ENCODE data around the gene XRCC5. TPM values are rescaled to one million over a fixed set of nuclear protein-coding genes. Genes with fewer than 3 reads are reported as not detected.

The XRCC5 gene
- total and polyA plus RNA-seq, 10 of the 15 experiments (the other 5 are each of a cell fraction or from before 2014, with no cell fraction given), result 259 to 815 (median 530) TPM

- Histone ChIP-seq H3K4me3 (no peak overlapping the region), H3K27me3 (replicated peaks in 1 of 2; ENCODE audit: control insufficient read depth in 2 of 2, insufficient read depth in 2 of 2, low read length in 1 of 2) (no peaks in the 10 kb centered on the region), H3K9me3 (replicated peaks; ENCODE audit: control insufficient read depth, insufficient read depth, low read length) (no peaks in the 10 kb centered on the region), H3K79me2 (ENCODE audit: control insufficient read depth, insufficient read depth, low read length) (no peaks in the 10 kb centered on the region; the same call in none of the 2 replicates), H3K27ac (ENCODE audit: control insufficient read depth, insufficient read depth) (no peak overlapping the region), H4K20me1 (ENCODE audit: control insufficient read depth, insufficient read depth) (no peaks in the 10 kb centered on the region), H3K9ac (ENCODE audit: control insufficient read depth, insufficient read depth, low read length) (no peak overlapping the region), H2AFZ (ENCODE audit: control insufficient read depth, low read depth, low read length) (no peak overlapping the region), H3K36me3 (ENCODE audit: control insufficient read depth in 2 of 2, insufficient read depth in 2 of 2, low read length in 1 of 2) (peaks cover 11 to 60% of the 10 kb centered on the region in 2 experiments), H3K4me1 (ENCODE audit: control insufficient read depth, insufficient read depth, low read length) (no peaks in the 10 kb centered on the region), H3K4me2 (ENCODE audit: control insufficient read depth, insufficient read depth) (no peak overlapping the region)
- in situ Hi-C loops (cut with MboI), result no loop called here
- POLR2A ChIA-PET, result no interaction called here
- intact Hi-C loops (cut with micrococcal nuclease; ENCODE audit: unreplicated experiment), result no loop called here
- SMC1A ChIA-PET (ENCODE audit: uncharacterized antibody, unreplicated experiment), result interaction anchor here (0.9 to 4.4 kb wide), 5 partner anchors 11 to 33 kb away, joined by 3 to 19 read pairs (median 7); no protein-coding TSS in a partner anchor
- TF ChIP-seq POU2F2 (IDR thresholded peaks at IDR 0.05; ENCODE audit: borderline replicate concordance, low read depth, low read length) (no peak), POLR2A (IDR thresholded peaks at IDR 0.05; ENCODE audit: low read depth, low read length) (no peak), YBX1 (IDR thresholded peaks at IDR 0.05) (no peak)
- DNase-seq (ENCODE audit: low read depth, low spot score) (no peak), FAIRE-seq (no peak), ATAC-seq (no peak)
- WGBS (ENCODE audit: insufficient coverage, insufficient replicate concordance, low lambda C conversion rate, missing lambda C conversion rate), result 99% methylated on average over 3 of the region's 3 CpGs
- RAD21 ChIA-PET (ENCODE audit: unreplicated experiment), result no interaction called here
- BruUV-seq (replicated peaks), result no TSS peak
- CTCF ChIA-PET, result interaction anchor here (0.8 kb wide), 1 partner anchor 17 kb away, joined by 3 read pairs; no protein-coding TSS in a partner anchor
Measured at GRCh38 chr2:216171011-216171410, 61.9 kb downstream of the XRCC5 start.

- no peaks in the 10 kb centered on the region for H3K27me3 ChIP-seq (replicated peaks in 1 of 2; ENCODE audit: control insufficient read depth in 2 of 2, insufficient read depth in 2 of 2, low read length in 1 of 2)
- ATAC-seq, result no peak
- H2AFZ ChIP-seq (ENCODE audit: control insufficient read depth, low read depth, low read length), result no peak overlapping the region
- ChIA-PET POLR2A (interaction anchor here (0.6 to 1.3 kb wide), 2 partner anchors 9 to 137 kb away, joined by 3 read pairs; no protein-coding TSS in a partner anchor), CTCF (interaction anchor here (0.9 to 2.3 kb wide), 8 partner anchors 12 to 246 kb away, joined by 3 to 8 read pairs (median 4); no protein-coding TSS in a partner anchor), RAD21 (ENCODE audit: unreplicated experiment) (interaction anchor here (0.9 to 1.3 kb wide), 2 partner anchors 10 kb away, joined by 3 read pairs; no protein-coding TSS in a partner anchor), SMC1A (ENCODE audit: uncharacterized antibody, unreplicated experiment) (interaction anchor here (0.7 to 2.6 kb wide), 3 partner anchors 11 to 138 kb away, joined by 3 to 18 read pairs (median 4); no protein-coding TSS in a partner anchor)
- no peaks in the 10 kb centered on the region for H3K4me1 ChIP-seq (ENCODE audit: control insufficient read depth, insufficient read depth, low read length)
- H3K27ac ChIP-seq (ENCODE audit: control insufficient read depth, insufficient read depth), result no peak overlapping the region
- intact Hi-C loops (cut with micrococcal nuclease; ENCODE audit: unreplicated experiment) (no loop called here), in situ Hi-C loops (cut with MboI) (no loop called here)
- H3K9ac ChIP-seq (ENCODE audit: control insufficient read depth, insufficient read depth, low read length), result no peak overlapping the region
- 97% methylated on average over 7 of the region's 7 CpGs for WGBS (ENCODE audit: insufficient coverage, insufficient replicate concordance, low lambda C conversion rate, missing lambda C conversion rate)
- no peaks in the 10 kb centered on the region for H3K9me3 ChIP-seq (replicated peaks; ENCODE audit: control insufficient read depth, insufficient read depth, low read length)
- no peak overlapping the region for H3K4me2 ChIP-seq (ENCODE audit: control insufficient read depth, insufficient read depth)
- H3K79me2 ChIP-seq (ENCODE audit: control insufficient read depth, insufficient read depth, low read length), result peaks cover 8% of the 10 kb centered on the region
- H3K36me3 ChIP-seq (ENCODE audit: control insufficient read depth in 2 of 2, insufficient read depth in 2 of 2, low read length in 1 of 2), result peaks cover 10 to 55% of the 10 kb centered on the region in 2 experiments
- BruUV-seq (replicated peaks), result no TSS peak
- no peak for FAIRE-seq
- TF ChIP-seq CBX5 (IDR thresholded peaks at IDR 0.05; ENCODE audit: low read depth) (no peak), SMAD1 (IDR thresholded peaks at IDR 0.05; ENCODE audit: low read depth, partially characterized antibody) (no peak), CHD2 (IDR thresholded peaks at IDR 0.05; ENCODE audit: borderline replicate concordance, low read depth, low read length) (no peak), SUPT20H (IDR thresholded peaks at IDR 0.05; ENCODE audit: borderline replicate concordance, control insufficient read depth, low read depth, low read length) (no peak), MXI1 (IDR thresholded peaks at IDR 0.05; ENCODE audit: low read depth, low read length) (no peak), POLR2AphosphoS5 (IDR thresholded peaks at IDR 0.05; ENCODE audit: low read length) (no peak), PAX5 (IDR thresholded peaks at IDR 0.05; ENCODE audit: borderline replicate concordance, low read depth, low read length) (no peak)
- H3K4me3 ChIP-seq, result no peak overlapping the region
- no peaks in the 10 kb centered on the region for H4K20me1 ChIP-seq (ENCODE audit: control insufficient read depth, insufficient read depth)
- no peak for DNase-seq (ENCODE audit: low read depth, low spot score)
Measured at GRCh38 chr2:216172493-216172892, 63.3 kb downstream of the XRCC5 start.

All from GM12878 (cell line).